ENCODE measurements around the gene PRIMPOL.

GRCh38 chr4:184641022-184641421 is 8.5 kb upstream of the PRIMPOL start:
- TF ChIP-seq CTCF (IDR thresholded peaks at IDR 0.05) = no peak
- no peak for TF ChIP-seq POLR2A (IDR thresholded peaks at IDR 0.05)
- TF ChIP-seq POLR2AphosphoS5 (IDR thresholded peaks at IDR 0.05) = no peak

All from breast epithelium (tissue), 3 donors.